ENCODE data around the gene NAA15.
"Not testable (repeated sequence)": the region's sequence is repeated elsewhere in the genome, so short reads cannot be mapped to it uniquely, and the experiment has no call there.

NAA15 gene

GRCh38 chr4:139301113-139301820 is at the start of gene NAA15:
Gene NAA15, plus strand, starts transcription at chr4:139301505. Its CDS starts 273 bp downstream, at chr4:139301778.
- DNase-seq (ENCODE audit: low read depth in 2 of 3, low spot score in 2 of 3), result peak; percentile 87 to 97 (median 93)

DNA sequence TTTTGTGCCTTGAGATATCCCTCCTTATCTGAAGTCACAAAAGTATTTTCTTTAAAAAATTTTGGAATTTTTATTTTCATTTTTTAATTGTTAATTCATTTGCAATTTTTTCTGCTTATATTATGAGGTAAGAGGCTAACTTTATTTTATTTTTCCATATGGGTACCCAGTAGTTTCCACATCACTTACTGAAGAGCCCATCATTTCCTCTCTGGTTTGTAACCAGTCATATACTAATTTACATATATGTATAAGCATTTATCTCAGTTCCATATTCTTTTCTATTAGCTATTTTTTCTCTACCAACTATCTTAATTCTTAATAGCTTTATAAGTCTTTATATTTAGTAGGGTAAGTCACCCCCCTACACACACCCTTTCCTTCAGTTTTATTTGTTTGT is 48.3 kb upstream of the NAA15 start:
- no peak for DNase-seq (ENCODE audit: low read depth in 2 of 3, low spot score in 2 of 3)

- DNase-seq (ENCODE audit: low read depth in 2 of 3, low spot score in 2 of 3), result no peak
These were observed 47.6 kb upstream of the NAA15 start for GRCh38 chr4:139253713-139254112.

GRCh38 chr4:139255581-139255980 is 45.7 kb upstream of the NAA15 start:
- not testable (repeated sequence) for DNase-seq (ENCODE audit: low read depth in 2 of 3, low spot score in 2 of 3)

- DNase-seq (ENCODE audit: low read depth in 2 of 3, low spot score in 2 of 3), result no peak
These were observed 45.0 kb upstream of the NAA15 start for GRCh38 chr4:139256349-139256748.

- DNase-seq (ENCODE audit: low read depth in 2 of 3, low spot score in 2 of 3), result no peak
These were observed 35.7 kb upstream of the NAA15 start for GRCh38 chr4:139265654-139266053.

DNA sequence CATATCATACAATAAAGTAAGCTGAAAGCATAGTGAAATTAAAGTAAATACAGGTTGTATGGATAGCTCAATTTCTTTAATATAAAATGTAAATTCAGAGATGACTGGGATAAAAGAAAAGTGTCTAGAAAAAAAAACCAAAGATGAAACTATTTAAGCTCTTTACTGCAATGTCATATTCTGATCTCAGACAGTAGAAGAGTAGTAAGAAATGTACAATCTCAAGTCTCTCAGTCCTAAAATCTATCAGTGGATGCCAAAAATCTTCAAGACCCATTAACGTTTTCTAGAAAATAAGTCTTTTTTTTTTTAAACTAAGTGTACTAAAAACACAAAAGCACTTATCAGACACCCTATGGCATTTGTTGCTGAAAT is 35.1 kb upstream of the NAA15 start:
- no peak for DNase-seq (ENCODE audit: low read depth in 2 of 3, low spot score in 2 of 3)

GRCh38 chr4:139266583-139267257 is 34.6 kb upstream of the NAA15 start:
- DNase-seq (ENCODE audit: low read depth in 2 of 3, low spot score in 2 of 3), result peak; percentile 32 to 78 (median 63)

DNA sequence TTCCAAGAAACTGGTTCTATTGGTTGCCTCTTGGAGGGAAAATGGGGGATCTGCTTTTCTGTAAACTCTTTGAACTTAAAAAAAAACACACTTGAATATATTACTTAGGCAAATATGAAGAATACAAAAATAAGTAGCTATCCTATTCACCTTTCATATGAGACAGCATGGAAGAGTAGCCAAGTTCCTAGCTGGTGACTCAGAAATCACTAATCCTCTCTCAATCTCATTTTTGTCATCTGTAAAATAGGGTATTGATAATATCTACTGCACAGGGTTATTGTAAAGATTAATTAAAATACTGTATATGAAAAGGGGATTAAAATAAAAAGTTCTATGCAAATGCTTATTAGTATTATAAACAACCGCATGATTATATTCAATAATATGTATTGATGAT is 34.0 kb upstream of the NAA15 start:
- no peak for DNase-seq (ENCODE audit: low read depth in 2 of 3, low spot score in 2 of 3)

- DNase-seq (ENCODE audit: low read depth in 2 of 3, low spot score in 2 of 3), result no peak
These were observed 27.5 kb upstream of the NAA15 start for GRCh38 chr4:139273835-139274234.

DNA sequence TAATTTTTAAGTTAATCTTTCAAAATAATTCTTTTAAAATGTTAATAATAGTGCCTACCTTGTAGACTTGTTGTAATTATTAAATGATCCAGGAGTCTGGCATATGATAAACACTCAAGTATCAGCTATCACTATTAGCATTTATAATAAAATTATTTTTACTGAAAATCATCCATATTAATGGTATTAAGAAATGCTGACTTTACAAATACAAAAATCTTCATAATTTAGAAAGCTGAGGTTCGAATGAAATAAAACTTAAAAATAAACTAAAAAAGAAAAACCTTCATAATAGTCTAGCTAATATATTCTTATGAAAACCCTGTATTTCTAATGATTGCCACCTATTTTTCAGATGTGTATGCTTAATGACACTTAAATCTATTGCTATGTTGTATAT is 26.5 kb upstream of the NAA15 start:
- no peak for DNase-seq (ENCODE audit: low read depth in 2 of 3, low spot score in 2 of 3)

- no peak for DNase-seq (ENCODE audit: low read depth in 2 of 3, low spot score in 2 of 3)
These were observed 26.0 kb upstream of the NAA15 start for GRCh38 chr4:139275281-139275735.

- no peak for DNase-seq (ENCODE audit: low read depth in 2 of 3, low spot score in 2 of 3)
These were observed 22.8 kb upstream of the NAA15 start for GRCh38 chr4:139278485-139278884.

GRCh38 chr4:139278912-139279759 is 22.2 kb upstream of the NAA15 start:
- no peak for DNase-seq (ENCODE audit: low read depth in 2 of 3, low spot score in 2 of 3)

- no peak for DNase-seq (ENCODE audit: low read depth in 2 of 3, low spot score in 2 of 3)
These were observed 21.3 kb upstream of the NAA15 start, which contains the start of gene MGARP for GRCh38 chr4:139279760-139280620. Gene MGARP, minus strand, starts transcription at chr4:139280225. Its CDS starts 67 bp downstream, at chr4:139280158.

DNA sequence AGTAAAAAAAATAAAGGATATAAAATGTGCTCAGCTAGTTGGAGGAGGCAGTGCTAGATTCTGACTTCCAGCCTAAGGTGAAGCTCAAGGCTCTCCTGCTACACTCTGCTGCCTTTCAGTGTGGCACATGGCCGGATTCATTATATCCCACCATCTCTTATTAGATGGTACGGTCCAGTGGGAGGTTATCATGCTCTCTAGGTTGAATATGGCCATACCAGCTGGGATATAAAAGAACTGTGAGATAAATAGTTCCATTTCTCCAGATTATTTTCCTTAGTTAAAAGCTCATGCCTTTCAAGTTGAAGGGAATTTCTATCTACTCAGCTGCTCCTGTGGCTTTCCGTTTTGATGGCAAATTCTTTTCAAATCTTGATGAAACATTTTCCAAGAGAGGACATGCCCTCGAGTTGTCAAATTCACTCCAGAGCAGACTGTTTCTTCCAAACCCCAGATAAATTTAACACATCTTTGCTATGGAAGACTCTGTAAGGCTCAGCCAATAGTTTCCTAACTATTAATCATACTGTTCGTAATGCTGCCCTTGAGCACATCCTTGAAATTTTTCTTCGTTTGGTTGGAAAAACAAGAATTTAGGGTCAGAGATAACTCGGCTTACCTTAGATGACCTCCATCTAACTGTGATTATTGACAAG is 19.1 kb upstream of the NAA15 start:
- no peak for DNase-seq (ENCODE audit: low read depth in 2 of 3, low spot score in 2 of 3)

GRCh38 chr4:139282721-139283075 is 18.6 kb upstream of the NAA15 start:
- no peak for DNase-seq (ENCODE audit: low read depth in 2 of 3, low spot score in 2 of 3)

DNA sequence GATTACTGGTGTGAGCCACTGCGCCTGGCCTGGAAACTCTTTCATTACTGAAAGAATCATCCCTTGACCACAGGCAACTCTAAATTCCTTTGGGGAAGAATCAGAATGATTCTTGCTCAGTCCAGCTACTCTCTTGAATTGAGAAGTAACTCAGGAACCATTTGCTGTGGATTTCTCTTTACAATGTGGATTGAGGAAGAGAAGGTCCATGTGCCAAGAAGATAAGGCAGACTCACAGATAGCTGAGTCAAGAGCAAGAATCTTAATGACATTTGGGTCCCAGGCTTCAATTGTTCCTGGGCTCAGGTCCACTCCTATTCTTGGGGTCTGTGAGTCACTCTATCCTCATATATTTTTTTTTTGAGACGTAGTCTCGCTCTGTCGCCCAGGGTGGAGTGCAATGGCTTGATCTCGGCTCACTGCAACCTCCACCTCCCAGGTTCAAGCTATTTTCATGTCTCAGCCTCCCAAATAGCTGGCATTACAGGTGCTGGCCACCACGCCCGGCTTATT is 15.1 kb upstream of the NAA15 start:
- no peak for DNase-seq (ENCODE audit: low read depth in 2 of 3, low spot score in 2 of 3)

- peak; percentile 91 to 99 (median 99) for DNase-seq (ENCODE audit: low read depth in 2 of 3, low spot score in 2 of 3)
These were observed 5.9 kb upstream of the NAA15 start for GRCh38 chr4:139295206-139295941.

Measured in activated CD8-positive, alpha-beta memory T cell treated with anti-CD3 and anti-CD28 coated beads for 48 hours (primary cell).